Heart left ventricle (tissue), 13 donors: ENCODE data around the gene ADGRB3.

Experiments
- CTCF ChIP-seq, 12 donors: fragments of 200-600 bp; sonication (generic) in 4 of 12; IDR thresholded peaks; one replicate each; pipeline versions ENCODE4 v1.5.0 to v1.8.0; 2018 to 2022; ENCODE audit warnings: antibody characterized with exemption in 12 of 12, mild to moderate bottlenecking in 5 of 12
- POLR2A ChIP-seq, 2 donors: fragments of 450-650 bp; IDR thresholded peaks; one replicate each; pipeline ENCODE4 v1.6.1; 2017; ENCODE audit warnings: antibody characterized with exemption in 2 of 2, mild to moderate bottlenecking in 2 of 2, moderate library complexity in 2 of 2
- donor health status: ischemic (EF 13 %, LVEDD 7.1; RV severe dilation, severe dysfunction).
- donor health status: DM: no; HTN: yes; CAD: no.
- donor health status: DM: no; HTN: no; CAD: no.
- donor health status: ischemic (EF 25% LVEDD 6.9; RV normal size, moderate dysfunction).
- donor health status: ischemic (EF 25% LVEDD 5.7; RV mildly dilated, moderate dysfunction).
- donor health status: ischemic (EF 35%, LVEDD 5.7; RV mildly dilated, moderate dysfunction).
- donor health status: nonischemic (EF 11% LVEDD 7.7; RV severe dilation, severe dysfunction).
- donor health status: DM: yes; HTN: yes; CAD: no.
- donor health status: PGD.
- donor health status: ischemic (EF 29% LVEDD 5.4; RV normal size, mild dysfunction).
- donor health status: nonischemic (EF 23%, LVEDD 6.1; RV moderate dilation, normal function).

GRCh38 chr6:68634726-68635411 is at the start of gene ADGRB3:
- TF ChIP-seq CTCF (IDR thresholded peaks at IDR 0.05) (peak in 5 of 12 donors; percentile 4 to 33 (median 20)), POLR2A (IDR thresholded peaks at IDR 0.05) (peak in 1 of 2 donors; percentile 41)
